Measurements from ENCODE around the gene MKX. TPM values are rescaled to one million over a fixed set of nuclear protein-coding genes. Genes with fewer than 3 reads are reported as not detected.

Gene MKX
- total and polyA plus RNA-seq, 2 donors (not counting 1 experiment from before 2014, with no cell fraction given), result not detected

GRCh38 chr10:27743877-27744801 lies 1.5 kb downstream of the MKX start:
- DNase-seq (peak; percentile 36), ATAC-seq (ENCODE audit: low read depth) (no peak)
- peak overlapping the region; percentile 60 for H3K9ac ChIP-seq (ENCODE audit: low read length)
- intact Hi-C loops (cut with micrococcal nuclease), result loop anchor here (2.0 to 5.0 kb wide), 3 partner anchors 498 to 639 kb away; partner anchors contain the start of gene MPP7
- H3K4me3 ChIP-seq (ENCODE audit: control extremely low read depth in 1 of 5, extremely low read depth in 1 of 5, insufficient read depth in 1 of 5, low read depth in 2 of 5, low read length in 4 of 5), result peak overlapping the region in 3 of 5 experiments; percentile 55 to 64 (median 57)
- H3K9me3 ChIP-seq (ENCODE audit: control extremely low read depth in 1 of 3, control insufficient read depth in 2 of 3, insufficient read depth in 1 of 3, low read length in 2 of 3), result peaks cover 0 to 36% (median 3%) of the 10 kb centered on the region in 3 donors
- peaks cover 0 to 69% (median 47%) of the 10 kb centered on the region in 4 experiments for H3K27me3 ChIP-seq (replicated peaks in 1 of 4; ENCODE audit: control extremely low read depth in 1 of 4, control insufficient read depth in 3 of 4, insufficient read depth in 4 of 4, low read length in 3 of 4)
- H3K36me3 ChIP-seq (replicated peaks in 1 of 2; ENCODE audit: control extremely low read depth in 1 of 2, control insufficient read depth in 1 of 2, extremely low read depth in 1 of 2, insufficient read depth in 2 of 2, low read length in 1 of 2), result no peaks in the 10 kb centered on the region
- peak overlapping the region; percentile 89 for H3K4me2 ChIP-seq (replicated peaks; ENCODE audit: low read depth, low read length, poor library complexity, severe bottlenecking)
- H4K20me1 ChIP-seq (ENCODE audit: control insufficient read depth, insufficient read depth, low read length, poor library complexity, severe bottlenecking), result no peaks in the 10 kb centered on the region
- Mint-ChIP-seq H3K27me3 (peaks cover 51% of the 10 kb centered on the region), H3K4me1 (peaks cover 25% of the 10 kb centered on the region), H3K4me3 (peak overlapping the region; percentile 80), H3K9me3 (ENCODE audit: insufficient read depth) (no peaks in the 10 kb centered on the region), H3K27ac (no peak overlapping the region)
- peak; percentile 46 for TF ChIP-seq EZH2 (IDR thresholded peaks at IDR 0.05; ENCODE audit: borderline replicate concordance, insufficient read depth, low read depth, low read length, poor library complexity, severe bottlenecking)
- TF ChIP-seq, protein P1, sequence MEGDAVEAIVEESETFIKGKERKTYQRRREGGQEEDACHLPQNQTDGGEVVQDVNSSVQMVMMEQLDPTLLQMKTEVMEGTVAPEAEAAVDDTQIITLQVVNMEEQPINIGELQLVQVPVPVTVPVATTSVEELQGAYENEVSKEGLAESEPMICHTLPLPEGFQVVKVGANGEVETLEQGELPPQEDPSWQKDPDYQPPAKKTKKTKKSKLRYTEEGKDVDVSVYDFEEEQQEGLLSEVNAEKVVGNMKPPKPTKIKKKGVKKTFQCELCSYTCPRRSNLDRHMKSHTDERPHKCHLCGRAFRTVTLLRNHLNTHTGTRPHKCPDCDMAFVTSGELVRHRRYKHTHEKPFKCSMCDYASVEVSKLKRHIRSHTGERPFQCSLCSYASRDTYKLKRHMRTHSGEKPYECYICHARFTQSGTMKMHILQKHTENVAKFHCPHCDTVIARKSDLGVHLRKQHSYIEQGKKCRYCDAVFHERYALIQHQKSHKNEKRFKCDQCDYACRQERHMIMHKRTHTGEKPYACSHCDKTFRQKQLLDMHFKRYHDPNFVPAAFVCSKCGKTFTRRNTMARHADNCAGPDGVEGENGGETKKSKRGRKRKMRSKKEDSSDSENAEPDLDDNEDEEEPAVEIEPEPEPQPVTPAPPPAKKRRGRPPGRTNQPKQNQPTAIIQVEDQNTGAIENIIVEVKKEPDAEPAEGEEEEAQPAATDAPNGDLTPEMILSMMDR (IDR thresholded peaks at IDR 0.05), result no peak
- H2AFZ ChIP-seq (ENCODE audit: insufficient read depth, low read depth, low read length, poor library complexity, severe bottlenecking), result peak overlapping the region; percentile 74
- H3K79me2 ChIP-seq (ENCODE audit: control insufficient read depth, insufficient read depth, low read length), result no peaks in the 10 kb centered on the region
- POLR2A ChIA-PET, result no interaction called here
- CTCF ChIA-PET, result interaction anchor here (1.1 to 1.2 kb wide), 2 partner anchors 496 to 498 kb away, joined by 3 to 4 read pairs; no protein-coding TSS in a partner anchor
- no peak overlapping the region for H3K27ac ChIP-seq (ENCODE audit: low read length in 2 of 2)
- 3% methylated on average over 64 of the region's 70 CpGs for WGBS (ENCODE audit: insufficient coverage)
- peaks cover 39 to 60% of the 10 kb centered on the region in 2 donors for H3K4me1 ChIP-seq (ENCODE audit: control insufficient read depth in 2 of 2, insufficient read depth in 2 of 2, low read length in 2 of 2)

Data from B cell (primary cell).